ENCODE measurements around the gene FBXO48.

FBXO48 gene

DNA sequence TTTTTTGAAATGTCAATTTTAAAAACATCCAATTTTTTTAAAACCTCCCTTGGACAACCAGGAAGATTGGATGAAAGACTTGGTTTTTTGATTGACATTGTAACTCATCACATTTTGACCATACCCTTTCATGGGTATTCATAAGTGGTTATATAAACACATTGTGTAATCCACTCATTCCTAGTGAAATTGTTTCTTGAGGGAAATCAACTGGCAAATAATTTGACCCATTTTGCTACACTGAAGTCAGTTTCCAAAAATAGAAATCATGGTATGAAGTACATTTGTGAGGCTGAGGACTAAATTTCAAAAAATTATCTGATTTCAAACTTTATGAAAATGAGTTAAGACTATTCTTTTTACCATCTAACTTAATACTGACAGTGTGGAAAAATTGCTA lies 31.5 kb downstream of the FBXO48 start:
- no peak for DNase-seq (ENCODE audit: low read depth)

DNA sequence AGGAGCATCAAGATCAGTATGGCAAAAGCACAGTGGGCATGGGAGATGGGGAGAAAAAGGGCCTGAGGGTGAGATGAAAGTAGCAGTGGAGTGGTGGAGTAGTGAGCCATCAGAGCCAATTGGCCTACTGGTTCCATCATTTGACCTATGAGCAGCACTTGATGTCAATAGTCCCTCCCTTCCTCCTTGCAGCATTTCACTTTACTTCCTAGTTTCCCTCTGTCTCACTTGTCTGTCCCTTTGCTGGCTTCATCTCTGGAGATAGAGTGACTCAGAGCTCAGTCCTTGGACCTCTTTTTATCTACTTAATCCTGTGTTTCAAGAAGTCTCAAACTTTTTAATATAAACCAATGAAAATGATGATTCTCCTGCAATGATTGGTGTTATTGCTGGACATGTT lies 32.1 kb downstream of the FBXO48 start:
- no peak for DNase-seq (ENCODE audit: low read depth)

DNA sequence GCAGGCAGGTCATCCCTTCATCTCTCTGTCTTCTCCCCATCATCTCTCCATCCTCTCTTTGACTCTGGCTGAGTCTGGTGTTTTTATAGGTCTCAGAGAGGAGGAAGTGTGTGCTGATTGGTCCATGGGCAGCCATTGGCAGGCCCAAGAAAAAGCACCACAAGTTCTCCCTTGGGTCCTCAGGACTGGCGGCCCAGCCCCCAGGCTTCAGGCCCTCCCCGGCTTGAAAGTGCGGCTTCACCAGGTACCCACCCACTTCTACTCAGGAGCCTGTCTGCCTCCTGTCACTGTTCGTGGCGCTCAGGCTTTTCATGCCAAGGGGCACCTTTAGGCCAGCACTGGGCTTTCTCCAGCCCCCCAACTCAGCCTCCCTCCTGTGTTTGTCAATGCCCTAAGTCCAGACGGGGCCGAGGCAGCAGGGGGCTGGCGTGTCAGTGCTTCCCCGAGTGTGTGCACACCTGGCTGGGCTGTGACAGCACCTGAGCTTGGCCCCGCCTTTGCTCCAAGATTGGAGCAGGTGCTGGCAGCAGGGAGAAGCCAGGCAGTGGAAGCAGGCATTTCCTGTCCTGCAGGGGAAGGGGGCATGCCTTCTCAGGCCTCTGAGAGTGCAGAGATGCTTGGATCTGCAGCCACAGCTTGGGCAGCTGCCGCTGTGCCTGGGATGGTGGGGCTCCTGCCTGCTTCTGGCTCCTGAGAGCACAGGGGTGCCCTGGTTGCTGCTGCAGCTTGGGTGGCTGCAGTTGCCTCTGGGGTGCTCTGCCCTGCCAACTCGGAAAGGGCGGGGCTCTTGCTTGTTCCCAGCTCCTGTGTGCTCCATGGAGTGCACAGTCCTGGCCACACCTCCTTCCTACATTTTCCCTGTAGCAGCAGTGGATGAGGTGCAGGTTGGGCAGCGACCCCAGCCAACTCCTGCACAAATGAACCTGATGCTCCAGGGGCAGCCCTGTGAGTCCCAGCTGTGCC lies 34.1 kb downstream of the FBXO48 start:
- DNase-seq (ENCODE audit: low read depth) = no peak

DNA sequence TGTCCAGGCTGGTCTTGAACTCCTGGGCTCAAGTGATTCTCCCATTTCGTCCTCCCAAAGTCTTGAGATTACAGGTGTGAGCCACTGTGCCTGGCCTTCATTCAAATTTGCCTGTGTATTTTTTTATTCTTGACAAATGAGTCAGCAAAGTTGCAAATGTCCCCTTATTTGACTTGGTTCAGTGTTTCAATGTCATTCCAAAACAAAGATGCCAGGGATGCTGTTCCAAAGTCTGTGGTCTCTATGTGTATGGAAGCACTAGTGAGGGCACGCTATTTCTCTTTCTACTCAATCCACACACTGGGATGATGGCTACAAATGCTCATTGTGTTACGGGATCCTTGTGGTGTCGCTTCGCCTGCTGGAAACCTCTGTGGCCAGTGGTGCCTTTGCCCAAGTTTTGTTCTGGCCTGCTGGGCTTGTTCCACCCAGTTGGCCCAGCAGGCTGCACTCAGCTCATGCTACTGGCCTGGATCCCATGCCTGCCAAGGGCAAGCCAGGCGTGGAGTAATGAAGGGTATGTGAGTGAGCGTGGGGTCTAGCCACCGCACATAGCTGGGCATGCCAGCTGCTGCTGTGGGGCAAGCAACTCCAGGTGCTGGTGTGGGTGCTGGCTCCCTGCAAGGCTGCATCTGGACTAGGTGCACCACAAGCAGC lies 35.6 kb downstream of the FBXO48 start:
- DNase-seq (ENCODE audit: low read depth) = no peak

DNA sequence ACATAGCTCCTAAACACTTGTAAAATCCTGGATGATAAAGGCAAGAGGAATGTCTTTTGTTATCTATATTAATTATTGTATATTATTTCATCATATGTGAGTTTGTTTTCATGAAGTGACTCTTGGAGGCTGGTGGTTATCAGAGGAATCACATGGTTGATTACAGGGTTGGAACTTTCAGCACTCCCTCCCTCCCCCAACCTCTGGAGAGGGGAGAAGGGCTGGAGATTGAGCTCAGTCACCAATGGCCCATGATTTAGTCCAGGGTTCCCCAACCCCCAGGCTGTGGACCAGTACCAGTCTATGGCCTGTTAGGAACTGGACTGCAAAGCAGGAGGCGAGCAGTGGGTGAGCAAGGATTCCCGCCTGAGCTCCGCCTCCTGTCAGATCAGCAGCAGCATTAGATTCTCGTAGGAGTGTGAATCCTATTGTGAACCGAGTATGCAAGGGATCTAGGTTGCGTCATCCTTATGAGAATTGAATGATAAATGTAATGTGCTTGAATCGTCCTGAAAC lies 37.7 kb downstream of the FBXO48 start:
- DNase-seq (ENCODE audit: low read depth) = no peak

DNA sequence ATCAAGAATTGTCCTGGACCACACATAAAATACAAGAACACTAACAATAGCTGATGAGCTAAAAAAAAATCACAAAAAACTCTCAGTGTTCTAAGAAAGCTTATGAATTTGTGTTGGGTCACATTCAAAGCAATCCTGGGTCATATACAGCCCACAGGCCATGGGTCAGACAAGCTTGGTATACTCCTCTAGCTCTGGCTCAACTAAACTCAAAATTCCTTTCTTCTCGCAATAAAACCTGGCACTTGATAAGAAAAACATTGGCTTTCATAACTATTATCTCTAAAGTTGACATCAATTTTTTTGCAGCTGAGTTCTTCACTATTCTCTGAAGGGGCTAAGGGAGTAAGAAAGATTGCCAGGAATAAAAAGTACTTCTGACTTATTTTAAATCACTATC lies 38.3 kb downstream of the FBXO48 start:
- no peak for DNase-seq (ENCODE audit: low read depth)

DNA sequence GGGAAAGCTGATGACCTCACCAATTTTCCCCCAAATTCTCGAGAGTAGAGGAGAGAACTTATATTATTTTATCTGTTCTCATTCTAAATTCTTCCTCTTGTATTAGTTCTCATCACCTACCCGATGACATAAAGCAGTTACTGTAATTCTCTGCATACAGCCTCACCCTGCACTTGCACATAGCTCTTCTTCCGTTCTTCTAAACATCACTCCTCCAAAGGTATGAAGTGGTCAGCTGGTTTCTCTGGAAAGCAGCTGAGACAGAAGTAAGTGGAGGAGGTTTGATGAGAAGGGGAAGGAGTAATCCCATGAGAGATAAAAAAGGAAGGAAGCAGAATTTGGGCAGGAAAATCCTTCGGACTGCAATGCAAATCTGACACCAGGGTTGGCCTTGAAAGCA lies 39.0 kb downstream of the FBXO48 start:
- DNase-seq (ENCODE audit: low read depth) = no peak

DNA sequence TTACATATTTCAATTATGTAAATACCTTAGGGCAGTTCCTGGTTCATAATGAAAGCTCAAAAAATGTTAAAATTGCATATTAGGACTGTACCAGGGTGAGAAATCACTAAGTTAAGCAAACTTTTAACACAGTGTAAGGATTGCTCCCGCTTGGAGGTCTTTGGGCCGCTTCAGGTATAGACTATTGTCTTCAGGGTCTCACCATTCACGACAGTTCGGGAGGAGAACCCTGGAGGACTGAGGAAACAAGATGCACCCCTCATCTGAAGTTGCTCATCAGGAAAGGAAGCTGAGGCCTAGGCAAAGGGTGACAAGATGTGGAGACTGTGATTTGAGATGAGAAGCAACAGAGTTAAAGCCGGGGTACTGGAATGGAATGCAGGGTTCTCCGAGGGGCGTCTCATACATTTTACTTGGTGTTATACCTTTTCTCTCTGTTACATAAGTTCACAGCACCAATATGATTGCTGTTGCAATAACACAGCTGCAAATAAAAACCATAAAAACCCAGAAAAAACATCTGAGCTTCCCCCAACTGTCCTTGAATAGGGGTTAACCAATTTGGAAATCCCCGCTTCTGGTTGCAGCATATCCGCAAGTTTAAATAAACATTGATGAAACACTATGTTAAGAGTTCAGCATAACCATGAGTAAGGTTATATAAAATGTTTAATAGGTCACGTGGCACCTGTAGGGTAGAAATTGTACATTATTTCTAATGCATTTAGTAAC lies 40.1 kb downstream of the FBXO48 start:
- DNase-seq (ENCODE audit: low read depth) = no peak

DNA sequence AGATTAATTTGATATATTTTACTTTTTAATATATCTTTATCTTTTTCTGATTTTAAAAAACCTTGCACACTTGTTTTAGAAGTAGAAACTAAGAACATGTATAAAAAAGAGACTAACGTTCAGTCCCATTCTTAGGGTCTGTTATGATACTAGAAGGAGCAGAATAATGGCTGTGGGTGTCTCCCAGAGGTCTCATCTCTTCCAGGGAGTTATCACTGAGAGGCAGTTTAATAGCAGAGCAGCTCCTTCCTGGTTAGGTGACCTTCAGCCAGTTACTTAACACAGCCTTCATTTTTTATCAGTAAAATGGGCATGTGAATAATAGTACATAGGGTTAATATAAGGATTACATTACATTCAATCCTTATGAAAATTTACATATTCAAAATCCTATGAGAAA lies 40.6 kb downstream of the FBXO48 start:
- no peak for DNase-seq (ENCODE audit: low read depth)

DNA sequence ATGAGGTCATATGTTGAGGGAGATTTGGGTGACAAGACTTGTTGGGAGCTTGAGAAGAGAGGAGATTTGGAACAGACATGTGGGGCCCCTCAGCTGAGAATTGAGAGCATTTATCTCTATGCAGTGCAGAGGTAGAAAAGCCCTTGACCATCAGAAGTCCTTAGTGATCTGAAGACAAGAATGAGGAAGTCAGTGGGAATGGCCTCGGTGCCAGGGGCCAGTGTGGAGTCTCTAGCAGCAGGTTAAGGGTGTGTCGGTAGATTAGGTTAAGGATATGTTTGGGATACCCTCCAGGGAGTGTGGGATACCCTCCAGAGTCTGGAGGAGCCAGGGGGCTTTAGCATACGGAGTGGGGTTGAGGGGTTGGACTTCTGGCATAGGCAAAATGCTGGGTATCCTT lies 41.6 kb downstream of the FBXO48 start:
- no peak for DNase-seq (ENCODE audit: low read depth)

DNA sequence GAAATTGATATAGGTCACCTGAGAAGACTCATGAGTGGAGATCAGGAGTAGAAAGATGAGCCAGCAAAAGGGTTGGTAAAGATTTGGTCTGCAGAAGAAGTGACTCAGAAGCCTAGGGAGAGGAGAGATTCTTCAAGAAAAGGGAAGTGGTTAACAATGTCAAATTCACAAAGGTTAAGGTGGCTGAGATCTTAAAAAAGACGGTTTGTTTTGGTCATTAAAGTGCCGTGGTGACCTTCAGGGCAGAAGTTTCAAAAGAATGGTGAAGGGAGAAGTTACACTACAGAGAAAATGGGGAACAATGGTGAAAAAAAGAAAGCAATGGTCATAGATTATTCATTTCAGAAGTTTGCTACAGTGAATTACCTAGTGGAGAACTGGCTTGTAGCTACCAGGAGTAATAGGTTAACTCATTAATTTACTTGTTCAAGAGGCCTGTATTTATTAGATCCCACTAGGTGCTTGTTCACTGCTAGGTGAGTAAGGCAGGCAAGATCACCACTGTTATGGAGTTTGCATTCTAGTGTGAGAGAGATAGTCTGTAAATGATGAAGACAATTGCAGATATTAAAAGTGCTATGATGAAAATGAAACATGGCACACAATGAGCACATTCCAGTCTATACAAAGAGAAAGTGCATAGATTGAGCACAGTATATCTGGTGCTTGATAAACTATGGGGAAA lies 43.0 kb downstream of the FBXO48 start:
- DNase-seq (ENCODE audit: low read depth) = no peak

DNA sequence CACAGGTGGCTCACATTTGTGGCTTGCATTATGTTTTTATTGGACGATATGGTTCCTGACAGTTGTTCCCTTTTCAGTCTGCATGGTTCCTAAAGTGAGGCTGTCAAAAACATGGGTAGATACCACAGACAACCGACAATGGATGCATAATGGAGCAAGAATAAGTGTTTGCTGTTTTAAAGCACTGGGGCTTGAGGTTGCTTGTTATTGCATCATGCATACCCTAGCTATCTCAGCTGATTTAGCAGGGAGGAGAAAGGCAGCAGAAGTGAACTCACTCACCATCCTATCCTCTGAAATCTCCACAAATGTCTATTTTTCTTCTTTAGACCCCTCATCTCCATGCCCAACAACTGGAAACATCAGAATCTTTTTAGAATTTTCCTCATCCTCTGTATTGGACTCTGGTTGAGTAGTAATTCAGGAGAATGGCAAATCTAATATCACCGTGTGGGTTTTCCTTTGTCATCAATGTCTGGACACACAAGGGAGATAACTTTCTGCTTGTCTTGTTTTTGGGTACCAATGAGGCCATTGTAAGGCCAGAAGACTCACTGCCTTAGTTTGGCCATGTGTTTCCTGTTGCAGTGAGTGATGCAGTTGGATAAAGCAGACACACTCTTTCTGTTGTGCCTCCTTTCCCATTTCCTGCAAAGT lies 46.7 kb downstream of the FBXO48 start:
- DNase-seq (ENCODE audit: low read depth) = no peak

DNA sequence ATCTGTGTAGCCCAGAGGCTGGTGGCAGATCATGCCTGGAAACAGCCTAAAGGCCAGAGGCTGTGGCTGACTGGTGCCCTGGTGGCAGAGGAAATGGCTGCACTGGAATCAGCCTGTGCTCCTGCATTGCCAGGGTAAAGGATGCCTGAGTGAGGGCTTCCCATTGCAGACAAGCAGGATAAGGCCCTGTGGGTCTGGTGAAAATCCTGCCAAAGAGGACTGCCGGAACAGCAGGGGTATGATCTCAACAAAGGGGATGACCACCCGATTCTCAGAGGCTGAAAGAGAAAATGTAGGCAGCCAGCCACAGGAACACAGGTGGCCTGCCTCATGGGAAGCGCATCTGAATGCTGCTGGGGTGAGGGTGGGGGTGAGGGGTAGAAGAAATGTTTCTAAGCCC lies 48.2 kb downstream of the FBXO48 start:
- no peak for DNase-seq (ENCODE audit: low read depth)

DNA sequence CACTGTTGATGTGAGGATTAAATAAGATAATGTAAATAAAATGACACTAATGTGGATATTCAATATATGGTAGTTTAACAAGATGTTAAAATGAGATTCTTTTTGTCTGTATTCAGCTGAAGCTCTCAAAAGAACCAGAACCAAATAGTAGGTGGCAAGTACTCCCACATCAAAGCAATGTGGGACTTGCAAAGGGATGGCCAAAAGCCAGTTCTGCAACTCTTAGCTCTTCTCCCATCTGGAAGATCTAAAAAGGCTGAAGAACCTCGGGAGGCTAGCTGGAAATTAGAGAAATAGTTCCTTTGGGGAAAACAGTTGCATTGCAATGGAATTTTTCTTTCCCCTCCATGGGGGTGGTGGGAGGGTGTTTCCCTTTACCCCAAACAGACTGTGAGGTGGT lies 48.7 kb downstream of the FBXO48 start:
- no peak for DNase-seq (ENCODE audit: low read depth)

DNA sequence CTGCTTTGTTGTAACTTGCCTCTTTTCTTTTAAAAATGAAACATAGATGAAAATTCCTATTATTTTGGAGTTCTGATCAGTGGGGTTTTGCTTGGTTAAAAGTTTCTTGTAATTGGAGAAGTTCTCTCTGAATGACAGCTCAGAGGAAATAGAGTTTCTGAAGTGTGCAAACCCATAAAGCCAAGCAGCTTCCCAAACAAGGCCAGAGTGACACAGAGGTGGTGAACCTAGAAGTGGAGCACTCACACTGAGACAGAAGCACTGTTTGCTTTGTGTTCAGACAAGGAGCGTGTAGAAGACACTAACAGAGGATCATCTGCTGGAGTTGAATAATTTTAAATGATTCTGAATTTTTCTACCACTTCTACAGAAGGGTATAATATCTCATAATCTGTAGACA lies 49.2 kb downstream of the FBXO48 start:
- DNase-seq (ENCODE audit: low read depth) = no peak

DNA sequence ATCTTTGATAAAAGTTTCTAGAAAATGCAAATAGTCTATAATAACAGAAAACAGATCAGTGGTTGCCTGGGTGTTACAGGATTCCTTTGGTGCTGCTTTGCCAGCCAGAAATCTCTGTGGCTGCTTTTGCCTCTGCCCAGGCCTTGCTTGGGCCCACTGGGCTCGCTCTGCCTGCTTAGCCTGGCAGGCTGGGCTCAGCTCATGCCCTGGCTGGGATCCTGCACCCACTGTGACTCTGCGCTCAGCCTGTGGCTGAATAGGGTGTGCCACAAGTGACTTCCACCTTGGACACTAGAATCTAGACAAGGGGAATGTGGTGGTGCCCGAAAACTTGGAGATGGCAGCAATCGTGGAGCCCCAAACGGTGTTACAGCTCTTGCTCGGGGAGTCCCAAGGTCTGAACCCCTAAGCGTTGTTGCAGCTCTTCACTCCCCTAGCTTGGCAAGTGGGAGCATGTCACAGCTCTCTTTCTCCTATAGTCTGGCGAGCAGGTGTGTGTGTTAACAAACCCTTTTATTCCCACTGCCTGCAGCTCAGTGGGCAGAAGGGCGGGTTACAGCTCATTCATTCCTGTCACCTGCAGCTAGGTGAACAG lies 50.9 kb downstream of the FBXO48 start:
- no peak for DNase-seq (ENCODE audit: low read depth)

DNA sequence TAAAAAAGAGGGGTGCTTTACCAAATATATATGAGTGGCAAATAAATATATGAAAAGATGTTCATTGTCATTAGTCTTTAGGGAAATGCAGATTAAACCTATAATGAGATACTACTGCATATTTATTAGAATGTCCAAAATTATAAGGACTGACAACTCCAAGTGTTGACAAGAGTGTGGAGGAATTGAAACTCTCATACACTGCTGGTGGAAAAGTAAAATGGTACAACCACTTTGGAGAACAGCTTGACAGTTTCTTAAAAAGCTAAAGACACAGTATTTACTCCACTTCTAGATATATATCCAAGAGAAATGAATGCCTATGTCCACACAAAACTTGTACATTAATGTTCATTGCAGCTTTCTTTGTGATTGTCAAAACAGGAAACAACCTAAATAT lies 51.6 kb downstream of the FBXO48 start:
- no peak for DNase-seq (ENCODE audit: low read depth)

DNA sequence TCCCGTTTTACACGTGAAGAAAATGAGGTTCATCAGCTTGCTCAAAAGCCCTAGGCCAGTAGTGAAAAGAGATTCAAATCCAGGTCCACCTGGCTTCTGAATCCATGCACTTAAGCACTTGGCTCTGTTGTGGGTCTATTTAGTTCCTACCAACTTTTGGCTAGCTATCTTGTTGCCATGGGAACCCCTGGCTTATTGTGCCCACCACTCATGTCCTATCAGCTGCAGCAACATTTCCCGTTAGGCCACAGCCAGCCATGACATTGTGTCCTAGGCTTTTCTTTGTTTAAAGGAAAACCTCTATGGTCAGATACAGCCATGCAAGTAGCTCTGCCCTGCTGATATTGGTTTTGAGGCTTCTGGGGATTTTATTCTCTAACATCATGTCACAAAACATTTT lies 52.2 kb downstream of the FBXO48 start:
- DNase-seq (ENCODE audit: low read depth) = no peak

DNA sequence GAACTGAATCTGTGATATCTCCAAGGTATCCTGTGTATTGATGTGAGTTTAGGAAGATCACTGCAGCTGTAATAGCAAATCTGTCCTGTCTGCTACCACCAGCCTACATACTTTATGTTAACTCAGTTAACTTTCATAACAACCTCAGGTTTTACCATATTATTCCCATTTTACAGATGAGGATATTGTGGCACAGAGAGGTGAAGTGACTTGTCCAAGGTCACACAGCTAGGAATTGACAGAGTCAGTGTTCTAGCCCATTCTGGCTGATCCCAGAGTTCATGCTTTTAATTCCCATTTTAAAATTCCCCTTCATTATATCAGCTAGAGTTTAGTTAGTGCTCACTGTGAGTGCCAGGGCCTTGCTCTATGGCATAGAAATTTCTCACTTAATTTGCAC lies 52.6 kb downstream of the FBXO48 start:
- DNase-seq (ENCODE audit: low read depth) = no peak

DNA sequence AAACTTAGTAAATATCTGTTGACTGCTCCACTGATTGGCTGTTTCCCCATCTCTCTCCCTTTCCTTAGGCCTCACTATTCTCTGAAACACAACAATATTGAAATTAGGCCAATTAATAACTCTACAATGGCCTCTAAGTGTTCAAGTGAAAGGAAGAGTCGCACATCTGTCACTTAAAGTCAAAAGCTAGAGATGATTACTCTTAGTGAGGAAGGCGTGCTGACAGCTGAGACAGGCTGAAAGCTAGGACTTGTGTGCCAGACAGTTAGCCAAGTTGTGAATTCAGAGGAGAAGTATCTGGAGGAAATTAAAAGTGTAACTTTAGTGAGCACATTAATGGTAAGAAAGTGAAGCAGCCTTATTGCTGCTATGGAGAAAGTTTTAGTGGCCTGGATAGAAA lies 53.6 kb downstream of the FBXO48 start:
- DNase-seq (ENCODE audit: low read depth) = no peak

DNA sequence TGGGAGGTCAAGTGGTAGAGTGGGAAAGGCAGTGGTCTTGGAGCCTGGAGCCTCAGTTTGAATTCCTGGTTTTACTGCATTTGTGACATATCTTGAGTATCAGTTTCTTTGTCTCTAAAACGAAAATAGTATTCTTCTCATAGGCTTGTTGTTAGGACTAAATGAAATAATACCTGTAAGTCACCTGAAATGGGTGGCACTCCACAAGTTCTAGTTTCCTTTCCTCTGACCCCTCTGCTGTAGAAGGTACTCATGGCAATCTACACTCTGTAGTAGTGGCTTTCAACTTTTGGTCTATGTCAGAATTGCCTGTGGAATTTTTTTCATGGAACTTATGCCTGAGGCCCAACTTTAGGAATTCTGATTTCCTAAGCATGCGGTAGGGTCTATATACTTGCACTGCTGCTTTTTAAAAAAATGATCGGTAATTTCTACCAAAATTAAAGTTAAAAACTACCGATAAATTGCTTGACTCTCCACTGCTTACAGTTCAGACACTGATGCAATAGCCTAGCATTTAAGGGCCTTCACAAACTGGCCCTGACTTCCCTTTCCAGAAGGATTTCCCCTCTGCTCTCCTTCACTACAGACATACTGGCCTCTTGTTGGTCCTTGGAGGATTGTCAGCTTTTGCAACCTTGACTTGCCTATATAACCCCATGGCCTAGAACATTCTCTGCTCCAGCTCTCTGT lies 54.8 kb downstream of the FBXO48 start:
- no peak for DNase-seq (ENCODE audit: low read depth)
